Measurements from ENCODE around the gene RTF2.

DNA sequence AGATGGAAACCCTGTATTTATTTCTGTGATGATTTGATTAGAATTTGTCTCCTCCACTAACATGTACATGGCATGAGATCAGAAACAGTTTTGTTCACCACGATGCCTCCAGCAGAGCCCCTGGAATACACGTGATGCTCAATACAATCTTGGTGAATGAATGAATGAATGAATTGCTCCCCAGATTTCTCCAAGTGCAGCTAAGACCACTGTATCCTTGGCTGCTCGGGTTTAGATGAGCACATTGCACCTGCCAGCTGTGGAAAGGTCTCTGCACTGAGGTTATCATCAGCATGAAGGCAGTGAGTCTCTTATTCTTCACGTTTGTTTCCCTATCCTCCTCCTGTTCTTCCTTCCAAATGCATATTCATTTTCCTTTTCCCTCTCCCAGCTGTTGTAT is 38.5 kb upstream of the RTF2 start:
- TF ChIP-seq EZH2 (optimal IDR thresholded peaks at IDR 0.05; ENCODE audit: low read depth, low read length) (no peak), CTCF (IDR thresholded peaks at IDR 0.05; ENCODE audit: low read length) (no peak)

Measured in MM.1S (cell line).